LNCAP (cell line): ENCODE results near the gene TGFBI.

Experiments used
- CTCF ChIP-seq: fragments of 450-650 bp; IDR thresholded peaks from 2 replicates; pipeline ENCODE4 v1.5.1; 2017; ENCODE audit warnings: mild to moderate bottlenecking

Gene TGFBI

DNA sequence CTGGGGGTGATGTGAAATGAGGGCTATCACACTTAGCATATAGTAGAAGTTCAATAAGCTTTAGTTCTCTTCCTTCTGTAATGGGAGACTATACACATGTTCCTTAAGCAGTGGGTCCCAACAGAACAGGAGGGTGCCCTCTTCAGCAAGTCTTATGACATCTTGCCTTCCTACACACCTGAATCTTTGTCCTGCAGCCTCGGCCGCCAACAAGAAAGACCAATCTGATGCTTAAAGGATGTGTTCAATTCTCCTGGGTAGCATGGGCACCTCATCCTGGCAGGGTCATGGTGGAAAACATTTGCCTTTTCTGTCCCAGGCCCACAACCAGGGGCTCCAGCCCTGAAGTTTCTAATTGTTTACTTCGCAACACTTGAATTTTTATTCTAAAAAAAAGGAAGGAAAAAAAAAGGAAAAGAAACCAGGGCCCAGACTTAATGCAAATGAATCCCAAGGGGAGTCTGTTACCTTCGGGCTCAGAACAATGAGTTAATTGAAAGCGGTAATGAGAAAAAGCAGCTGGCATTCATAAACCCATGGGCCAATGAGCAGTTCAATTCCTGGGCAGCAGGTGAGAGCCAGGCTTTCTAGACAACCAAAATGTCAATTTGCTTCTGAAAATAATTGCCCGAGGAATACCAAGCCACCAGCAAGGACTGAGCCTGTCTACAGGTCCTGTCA is 77.7 kb downstream of the TGFBI start:
- TF ChIP-seq CTCF, result no peak

DNA sequence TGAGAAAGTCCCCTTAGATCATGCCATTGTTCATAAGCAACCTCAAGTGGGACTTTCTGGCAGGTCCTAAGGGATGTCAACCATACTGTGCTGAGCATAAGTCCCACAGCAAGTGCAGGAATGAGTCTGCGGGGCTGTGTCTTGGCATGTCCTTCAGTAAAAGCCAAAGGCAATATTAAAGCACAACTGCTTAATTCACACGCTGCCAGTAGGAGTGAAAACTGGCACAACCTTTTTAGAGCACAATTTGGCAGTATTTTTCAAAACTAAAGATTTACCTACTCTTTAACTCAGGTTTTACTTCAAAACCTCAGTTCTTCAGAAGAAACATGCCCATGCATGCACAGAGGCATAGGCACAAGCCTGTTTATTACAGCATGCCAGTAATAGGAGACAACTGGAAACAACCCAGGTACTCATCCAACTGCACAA is 79.4 kb downstream of the TGFBI start:
- TF ChIP-seq CTCF, result no peak

DNA sequence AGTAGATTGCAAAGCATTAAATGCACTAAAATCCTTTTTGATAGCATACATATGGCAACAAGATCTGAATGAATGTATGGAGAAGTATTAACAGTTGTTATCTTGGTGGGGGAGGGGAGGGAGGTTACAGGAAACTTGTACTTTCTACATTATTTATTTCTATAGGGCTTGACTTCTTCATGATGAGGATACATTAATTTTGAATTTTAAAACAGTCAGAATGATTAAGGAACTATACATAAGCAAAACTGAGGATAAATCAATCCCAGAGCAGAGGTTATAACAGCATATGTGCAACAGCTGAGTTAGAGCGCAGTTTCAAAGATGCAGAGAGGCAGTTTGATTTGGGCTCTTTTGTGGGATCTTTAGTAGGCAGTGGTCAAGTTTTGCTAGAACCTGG is 80.0 kb downstream of the TGFBI start:
- no peak for TF ChIP-seq CTCF

- TF ChIP-seq CTCF, result no peak
Measured at GRCh38 chr5:136109453-136110135, 80.8 kb downstream of the TGFBI start.
